ENCODE data around the gene DNAJC7.

The DNAJC7 gene

DNA sequence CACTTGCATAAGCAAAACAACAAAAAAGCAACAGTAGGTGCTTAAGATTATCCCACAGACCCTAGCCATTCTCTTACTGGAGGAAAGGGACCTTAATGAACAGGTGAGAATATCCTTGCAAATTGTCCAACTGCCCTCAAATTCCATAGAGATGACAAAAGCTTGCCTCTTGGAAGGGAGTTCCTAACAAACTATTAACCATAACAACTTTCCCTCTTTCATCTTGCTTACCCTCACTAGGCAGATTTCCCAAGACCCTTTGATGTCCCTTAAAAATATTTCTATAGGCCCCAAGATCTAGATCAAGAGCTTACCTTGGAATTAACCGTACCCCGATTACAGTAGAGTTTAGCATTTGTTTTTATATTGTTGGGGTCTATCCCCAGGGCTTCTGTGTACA, 28.8 kb downstream of the DNAJC7 start:
- DNase-seq (ENCODE audit: low read depth in 1 of 2, low spot score in 1 of 2): no peak
- TF ChIP-seq SPI1 (IDR thresholded peaks at IDR 0.05; ENCODE audit: borderline replicate concordance, low read depth) (no peak), POLR2AphosphoS5 (IDR thresholded peaks at IDR 0.05; ENCODE audit: low read depth) (no peak), GABPA (IDR thresholded peaks at IDR 0.05; ENCODE audit: low read depth) (no peak)
- TF ChIP-seq, protein P1, sequence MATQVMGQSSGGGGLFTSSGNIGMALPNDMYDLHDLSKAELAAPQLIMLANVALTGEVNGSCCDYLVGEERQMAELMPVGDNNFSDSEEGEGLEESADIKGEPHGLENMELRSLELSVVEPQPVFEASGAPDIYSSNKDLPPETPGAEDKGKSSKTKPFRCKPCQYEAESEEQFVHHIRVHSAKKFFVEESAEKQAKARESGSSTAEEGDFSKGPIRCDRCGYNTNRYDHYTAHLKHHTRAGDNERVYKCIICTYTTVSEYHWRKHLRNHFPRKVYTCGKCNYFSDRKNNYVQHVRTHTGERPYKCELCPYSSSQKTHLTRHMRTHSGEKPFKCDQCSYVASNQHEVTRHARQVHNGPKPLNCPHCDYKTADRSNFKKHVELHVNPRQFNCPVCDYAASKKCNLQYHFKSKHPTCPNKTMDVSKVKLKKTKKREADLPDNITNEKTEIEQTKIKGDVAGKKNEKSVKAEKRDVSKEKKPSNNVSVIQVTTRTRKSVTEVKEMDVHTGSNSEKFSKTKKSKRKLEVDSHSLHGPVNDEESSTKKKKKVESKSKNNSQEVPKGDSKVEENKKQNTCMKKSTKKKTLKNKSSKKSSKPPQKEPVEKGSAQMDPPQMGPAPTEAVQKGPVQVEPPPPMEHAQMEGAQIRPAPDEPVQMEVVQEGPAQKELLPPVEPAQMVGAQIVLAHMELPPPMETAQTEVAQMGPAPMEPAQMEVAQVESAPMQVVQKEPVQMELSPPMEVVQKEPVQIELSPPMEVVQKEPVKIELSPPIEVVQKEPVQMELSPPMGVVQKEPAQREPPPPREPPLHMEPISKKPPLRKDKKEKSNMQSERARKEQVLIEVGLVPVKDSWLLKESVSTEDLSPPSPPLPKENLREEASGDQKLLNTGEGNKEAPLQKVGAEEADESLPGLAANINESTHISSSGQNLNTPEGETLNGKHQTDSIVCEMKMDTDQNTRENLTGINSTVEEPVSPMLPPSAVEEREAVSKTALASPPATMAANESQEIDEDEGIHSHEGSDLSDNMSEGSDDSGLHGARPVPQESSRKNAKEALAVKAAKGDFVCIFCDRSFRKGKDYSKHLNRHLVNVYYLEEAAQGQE (IDR thresholded peaks at IDR 0.05; ENCODE audit: insufficient replicate concordance, low read depth): no peak
- TF ChIP-seq, protein P2, sequence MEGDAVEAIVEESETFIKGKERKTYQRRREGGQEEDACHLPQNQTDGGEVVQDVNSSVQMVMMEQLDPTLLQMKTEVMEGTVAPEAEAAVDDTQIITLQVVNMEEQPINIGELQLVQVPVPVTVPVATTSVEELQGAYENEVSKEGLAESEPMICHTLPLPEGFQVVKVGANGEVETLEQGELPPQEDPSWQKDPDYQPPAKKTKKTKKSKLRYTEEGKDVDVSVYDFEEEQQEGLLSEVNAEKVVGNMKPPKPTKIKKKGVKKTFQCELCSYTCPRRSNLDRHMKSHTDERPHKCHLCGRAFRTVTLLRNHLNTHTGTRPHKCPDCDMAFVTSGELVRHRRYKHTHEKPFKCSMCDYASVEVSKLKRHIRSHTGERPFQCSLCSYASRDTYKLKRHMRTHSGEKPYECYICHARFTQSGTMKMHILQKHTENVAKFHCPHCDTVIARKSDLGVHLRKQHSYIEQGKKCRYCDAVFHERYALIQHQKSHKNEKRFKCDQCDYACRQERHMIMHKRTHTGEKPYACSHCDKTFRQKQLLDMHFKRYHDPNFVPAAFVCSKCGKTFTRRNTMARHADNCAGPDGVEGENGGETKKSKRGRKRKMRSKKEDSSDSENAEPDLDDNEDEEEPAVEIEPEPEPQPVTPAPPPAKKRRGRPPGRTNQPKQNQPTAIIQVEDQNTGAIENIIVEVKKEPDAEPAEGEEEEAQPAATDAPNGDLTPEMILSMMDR (IDR thresholded peaks at IDR 0.05; ENCODE audit: insufficient read depth, low read length): no peak
- Histone ChIP-seq H3K4me3 (replicated peaks; ENCODE audit: insufficient read depth, low read length) (no peak overlapping the region), H3K27ac (replicated peaks) (no peak overlapping the region), H3K27me3 (ENCODE audit: insufficient read depth, poor library complexity, severe bottlenecking) (no peaks in the 10 kb centered on the region)

DNA sequence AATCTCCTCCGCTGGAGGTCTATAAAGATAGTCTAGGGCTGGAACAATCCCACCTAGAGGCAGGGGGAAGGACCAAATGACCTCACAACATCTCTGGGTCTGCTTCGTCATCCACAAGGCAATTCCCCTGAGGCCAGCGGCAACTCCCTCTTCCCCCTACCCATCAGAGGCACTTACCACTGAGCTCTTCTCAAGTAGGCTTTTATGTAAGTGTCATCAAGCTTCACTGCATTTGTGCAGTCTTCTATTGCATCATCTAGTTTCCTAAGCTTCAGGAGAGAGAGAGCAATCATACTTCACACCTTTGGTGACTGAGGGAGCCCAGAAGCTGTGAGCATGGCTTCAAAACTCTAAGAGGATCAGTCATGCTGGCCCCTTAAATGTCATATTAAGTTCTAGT, 29.6 kb downstream of the DNAJC7 start:
- TF ChIP-seq, protein P2 (IDR thresholded peaks at IDR 0.05; ENCODE audit: insufficient read depth, low read length): no peak
- TF ChIP-seq POLR2AphosphoS5 (IDR thresholded peaks at IDR 0.05; ENCODE audit: low read depth): no peak
- no peak for TF ChIP-seq GABPA (IDR thresholded peaks at IDR 0.05; ENCODE audit: low read depth)
- TF ChIP-seq, protein P1 (IDR thresholded peaks at IDR 0.05; ENCODE audit: insufficient replicate concordance, low read depth): no peak
- TF ChIP-seq SPI1 (IDR thresholded peaks at IDR 0.05; ENCODE audit: borderline replicate concordance, low read depth): no peak

DNA sequence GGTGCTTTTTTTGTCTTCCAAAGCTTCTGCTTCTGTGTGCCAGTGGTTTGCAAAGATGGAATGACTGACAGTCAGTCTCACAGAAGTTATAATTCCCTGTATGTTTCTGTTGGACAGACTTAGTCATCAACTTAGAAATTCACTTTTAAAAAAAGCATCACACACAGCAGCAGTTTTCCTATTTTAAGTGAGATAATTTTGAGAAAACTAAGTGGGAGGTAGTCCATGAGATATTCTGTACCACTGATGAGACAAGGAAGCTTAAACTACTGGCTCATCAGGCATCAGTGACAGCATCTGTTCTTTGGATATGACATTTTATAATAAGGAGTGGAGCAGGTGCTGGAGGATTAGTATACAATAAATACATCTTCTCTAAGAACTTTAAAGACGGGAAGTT, 30.6 kb downstream of the DNAJC7 start:
- Histone ChIP-seq H3K27ac (replicated peaks) (no peak overlapping the region), H3K4me3 (replicated peaks; ENCODE audit: insufficient read depth, low read length) (no peak overlapping the region), H3K27me3 (ENCODE audit: insufficient read depth, poor library complexity, severe bottlenecking) (no peaks in the 10 kb centered on the region)
- TF ChIP-seq, protein P1 (IDR thresholded peaks at IDR 0.05; ENCODE audit: insufficient replicate concordance, low read depth): no peak
- TF ChIP-seq, protein P2 (IDR thresholded peaks at IDR 0.05; ENCODE audit: insufficient read depth, low read length): no peak
- TF ChIP-seq GABPA (IDR thresholded peaks at IDR 0.05; ENCODE audit: low read depth) (no peak), SPI1 (IDR thresholded peaks at IDR 0.05; ENCODE audit: borderline replicate concordance, low read depth) (no peak), POLR2AphosphoS5 (IDR thresholded peaks at IDR 0.05; ENCODE audit: low read depth) (no peak)
- no peak for DNase-seq (ENCODE audit: low read depth in 1 of 2, low spot score in 1 of 2)

More for the DNA sequence above, 29.6 kb downstream of the DNAJC7 start:
- H3K4me3 ChIP-seq (replicated peaks; ENCODE audit: insufficient read depth, low read length): no peak overlapping the region
- H3K27ac ChIP-seq (replicated peaks): no peak overlapping the region
- DNase-seq (ENCODE audit: low read depth in 1 of 2, low spot score in 1 of 2): no peak
- no peaks in the 10 kb centered on the region for H3K27me3 ChIP-seq (ENCODE audit: insufficient read depth, poor library complexity, severe bottlenecking)

All from HL-60 (cell line).